ENCODE data around the gene ELAPOR2.

Gene ELAPOR2

GRCh38 chr7:87021285-87021684 lies 38.2 kb downstream of the ELAPOR2 start:
- no peak for TF ChIP-seq CTCF (IDR thresholded peaks at IDR 0.05; ENCODE audit: insufficient read depth, low read depth, low read length, missing control alignments)
- DNase-seq (ENCODE audit: low read depth): peak; percentile 2
- H3K4me3 ChIP-seq (ENCODE audit: low read length): no peak overlapping the region

- no peak for DNase-seq (ENCODE audit: low read depth)
- no peak for TF ChIP-seq CTCF (IDR thresholded peaks at IDR 0.05; ENCODE audit: insufficient read depth, low read depth, low read length, missing control alignments)
- H3K4me3 ChIP-seq (ENCODE audit: low read length): no peak overlapping the region
Measured at GRCh38 chr7:87016606-87017005, 42.8 kb downstream of the ELAPOR2 start.

GRCh38 chr7:87013840-87014190 lies 45.6 kb downstream of the ELAPOR2 start:
- no peak for TF ChIP-seq CTCF (IDR thresholded peaks at IDR 0.05; ENCODE audit: insufficient read depth, low read depth, low read length, missing control alignments)
- DNase-seq (ENCODE audit: low read depth): no peak

GRCh38 chr7:87013136-87013839 lies 46.2 kb downstream of the ELAPOR2 start:
- DNase-seq (ENCODE audit: low read depth): no peak
- TF ChIP-seq CTCF (IDR thresholded peaks at IDR 0.05; ENCODE audit: insufficient read depth, low read depth, low read length, missing control alignments): no peak
- no peak overlapping the region for H3K4me3 ChIP-seq (ENCODE audit: low read length)

More at GRCh38 chr7:87013840-87014190, 45.6 kb downstream of the ELAPOR2 start:
- no peak overlapping the region for H3K4me3 ChIP-seq (ENCODE audit: low read length)
